ENCODE measurements around the gene SMIM29. TPM values are rescaled to one million over a fixed set of nuclear protein-coding genes. Genes with fewer than 3 reads are reported as not detected.

SMIM29 gene
- polyA plus RNA-seq, 4 donors: 9.3 to 27.3 (median 21.5) TPM

GRCh38 chr6:34200340-34200971, 48.4 kb downstream of the SMIM29 start:
- WGBS, 3 donors: 66 to 69% (median 69%) methylated on average over 5 of the region's 5 CpGs
- peaks cover 0 to 9% (median 2%) of the 10 kb centered on the region in 3 donors for H3K4me1 ChIP-seq (ENCODE audit: control insufficient read depth in 3 of 3, insufficient read depth in 2 of 3, low read depth in 1 of 3, low read length in 2 of 3)
- no peaks in the 10 kb centered on the region for H3K9me3 ChIP-seq (ENCODE audit: control insufficient read depth in 2 of 2, insufficient read depth in 1 of 2, low read depth in 1 of 2, low read length in 1 of 2)
- DNase-seq (no peak), FAIRE-seq (no peak)
- H3K27me3 ChIP-seq (ENCODE audit: control insufficient read depth in 3 of 3, insufficient read depth in 3 of 3, low read length in 3 of 3): peaks cover 0 to 4% (median 0%) of the 10 kb centered on the region in 3 donors
- no peak overlapping the region for H3K4me3 ChIP-seq (ENCODE audit: low read depth in 1 of 3, low read length in 3 of 3)
- no peaks in the 10 kb centered on the region for H3K36me3 ChIP-seq (ENCODE audit: control insufficient read depth in 3 of 3, insufficient read depth in 2 of 3, low read depth in 1 of 3, low read length in 3 of 3)
- H3K27ac ChIP-seq (ENCODE audit: low read depth in 1 of 3, low read length in 2 of 3): no peak overlapping the region

GRCh38 chr6:34196833-34197195, 52.0 kb downstream of the SMIM29 start:
- Histone ChIP-seq H3K27me3 (ENCODE audit: control insufficient read depth in 3 of 3, insufficient read depth in 3 of 3, low read length in 3 of 3) (peaks cover 0 to 9% (median 0%) of the 10 kb centered on the region in 3 donors), H3K36me3 (ENCODE audit: control insufficient read depth in 3 of 3, insufficient read depth in 2 of 3, low read depth in 1 of 3, low read length in 3 of 3) (no peaks in the 10 kb centered on the region), H3K9me3 (ENCODE audit: control insufficient read depth in 2 of 2, insufficient read depth in 1 of 2, low read depth in 1 of 2, low read length in 1 of 2) (no peaks in the 10 kb centered on the region), H3K27ac (ENCODE audit: low read depth in 1 of 3, low read length in 2 of 3) (no peak overlapping the region), H3K4me1 (ENCODE audit: control insufficient read depth in 3 of 3, insufficient read depth in 2 of 3, low read depth in 1 of 3, low read length in 2 of 3) (peaks cover 0 to 9% (median 2%) of the 10 kb centered on the region in 3 donors), H3K4me3 (ENCODE audit: low read depth in 1 of 3, low read length in 3 of 3) (peak overlapping the region in 2 of 3 donors; percentile 53 to 63)
- DNase-seq (no peak), FAIRE-seq (no peak)
- 23 to 64% (median 52%) methylated on average over 4 to 10 of the region's 10 CpGs for WGBS, 3 donors

Other genes starting within 250 kb of the SMIM29 start
- under 1 TPM in 2 of 4 donors, not detected in 2; 0.07 to 0.09 TPM for gene GRM4, start 102.9 kb downstream of the SMIM29 start, polyA plus RNA-seq
- gene HMGA1, start 12.1 kb downstream of the SMIM29 start, polyA plus RNA-seq: 100 to 1,000 TPM in 3 of 4 donors, 10 to 100 TPM in 1; 77.6 to 476 (median 170) TPM
- 10 to 100 TPM in 2 of 4 donors, 1 to 10 TPM in 2; 6.5 to 13.4 (median 9.2) TPM for gene NUDT3, start 143.7 kb upstream of the SMIM29 start, polyA plus RNA-seq
- gene RPS10, start 177.1 kb upstream of the SMIM29 start, polyA plus RNA-seq: 1,000 to 10,000 TPM; 2,052 to 4,302 (median 2,586) TPM
- gene PACSIN1, start 217.1 kb upstream of the SMIM29 start, polyA plus RNA-seq: 1 to 10 TPM in 1 of 4 donors, under 1 TPM in 1, not detected in 2; 0.19 to 1.6 TPM

Measured in small intestine (tissue), 7 donors.